PC-9 (cell line): ENCODE data around the gene TAF4. TPM values are rescaled to one million over a fixed set of nuclear protein-coding genes. Genes with fewer than 3 reads are reported as not detected.
"Not testable (repeated sequence)": the region's sequence is repeated elsewhere in the genome, so short reads cannot be mapped to it uniquely, and the experiment has no call there.

Experiments used
- BruUV-seq: library from RNA; stranded (reverse); fragments of 400-500 nt; replicated peaks from 2 replicates; lab custom pipeline; 2021; lab: Mats Ljungman, UMichigan
- CTCF ChIA-PET: fragments of 300-600 bp; sonication (Branson Sonifier 250); formaldehyde crosslinking; loops from one replicate; lab custom pipeline; 2022; ENCODE audit warnings: antibody characterized with exemption; lab: Charles Lee
- POLR2A ChIA-PET: fragments of 300-600 bp; sonication (Branson Sonifier 250); formaldehyde crosslinking; loops from one replicate; lab custom pipeline; 2022; ENCODE audit warnings: antibody characterized with exemption; ENCODE audit not compliant: unreplicated experiment; lab: Charles Lee
- DNase-seq, 2 experiments: peaks; one replicate each; pipeline versions ENCODE4 v3.0.0 to v3.0.0-alpha.2; 2015 to 2022; ENCODE audit warnings: mixed read lengths in 1 of 2
- H2AFZ ChIP-seq: fragments of 200-600 bp; sonication (generic); 2 replicates; pipeline ENCODE4 v1.8.1; 2017; ENCODE audit warnings: antibody characterized with exemption
- H3F3A ChIP-seq: fragments of 200-600 bp; sonication (generic); 2 replicates; pipeline ENCODE4 v1.8.1; 2017; ENCODE audit warnings: antibody characterized with exemption, mild to moderate bottlenecking, low read depth; ENCODE audit not compliant: insufficient read depth
- H3K27ac ChIP-seq: fragments of 200-600 bp; sonication (generic); 2 replicates; pipeline ENCODE4 v1.6.1; 2016; ENCODE audit warnings: mixed run types
- H3K27me3 ChIP-seq: fragments of 200-600 bp; sonication (generic); 2 replicates; pipeline ENCODE4 v1.6.1; 2016; ENCODE audit warnings: low read depth, mixed run types; ENCODE audit not compliant: insufficient read depth
- H3K36me3 ChIP-seq: fragments of 200-600 bp; sonication (generic); 2 replicates; pipeline ENCODE4 v1.6.1; 2016; ENCODE audit warnings: low read depth, mixed run types
- H3K4me1 ChIP-seq: fragments of 200-600 bp; sonication (generic); replicated peaks from 2 replicates; pipeline ENCODE4 v1.6.1; 2016; ENCODE audit warnings: mixed run types; ENCODE audit not compliant: insufficient read depth
- H3K4me2 ChIP-seq: fragments of 200-600 bp; sonication (generic); 2 replicates; pipeline ENCODE4 v1.6.1; 2017; ENCODE audit warnings: mixed run types
- H3K4me3 ChIP-seq: fragments of 200-600 bp; sonication (generic); 2 replicates; pipeline ENCODE4 v1.6.1; 2016; ENCODE audit warnings: mixed run types
- H3K79me2 ChIP-seq: fragments of 200-600 bp; sonication (generic); 2 replicates; pipeline ENCODE4 v1.6.1; 2017; ENCODE audit warnings: low read depth, mixed run types
- H3K9me2 ChIP-seq: fragments of 200-600 bp; sonication (generic); 2 replicates; pipeline ENCODE4 v1.8.1; 2017; ENCODE audit warnings: mild to moderate bottlenecking; ENCODE audit not compliant: insufficient read depth
- H3K9me3 ChIP-seq: fragments of 200-600 bp; sonication (generic); 2 replicates; pipeline ENCODE4 v1.8.1; 2016; ENCODE audit warnings: low read depth; ENCODE audit not compliant: insufficient read depth
- H4K20me1 ChIP-seq: fragments of 200-600 bp; sonication (generic); 2 replicates; pipeline ENCODE4 v1.8.1; 2017; ENCODE audit not compliant: insufficient read depth
- CTCF ChIP-seq: fragments of 200-600 bp; sonication (generic); conservative IDR thresholded peaks from 2 replicates; pipeline ENCODE4 v1.6.1; 2017; ENCODE audit warnings: mixed run types, antibody characterized with exemption, mild to moderate bottlenecking, moderate library complexity
- EZH2 ChIP-seq: fragments of 200-600 bp; sonication (generic); IDR thresholded peaks from 2 replicates; pipeline ENCODE4 v1.8.0; 2017; ENCODE audit warnings: antibody characterized with exemption, low read depth
- intact Hi-C: fragments of 100-400 bp; cut with micrococcal nuclease; formaldehyde crosslinking; loops from one replicate; pipeline ENCODE4 v1.10.0; 2022; ENCODE audit not compliant: unreplicated experiment
- total RNA-seq: library from RNA; stranded (reverse); gene quantifications from 2 replicates; pipeline ENCODE4 v1.2.3, GENCODE V29; 2021

The TAF4 gene
- total RNA-seq, 1 experiment from 2014 or later = 32.5 TPM

DNA sequence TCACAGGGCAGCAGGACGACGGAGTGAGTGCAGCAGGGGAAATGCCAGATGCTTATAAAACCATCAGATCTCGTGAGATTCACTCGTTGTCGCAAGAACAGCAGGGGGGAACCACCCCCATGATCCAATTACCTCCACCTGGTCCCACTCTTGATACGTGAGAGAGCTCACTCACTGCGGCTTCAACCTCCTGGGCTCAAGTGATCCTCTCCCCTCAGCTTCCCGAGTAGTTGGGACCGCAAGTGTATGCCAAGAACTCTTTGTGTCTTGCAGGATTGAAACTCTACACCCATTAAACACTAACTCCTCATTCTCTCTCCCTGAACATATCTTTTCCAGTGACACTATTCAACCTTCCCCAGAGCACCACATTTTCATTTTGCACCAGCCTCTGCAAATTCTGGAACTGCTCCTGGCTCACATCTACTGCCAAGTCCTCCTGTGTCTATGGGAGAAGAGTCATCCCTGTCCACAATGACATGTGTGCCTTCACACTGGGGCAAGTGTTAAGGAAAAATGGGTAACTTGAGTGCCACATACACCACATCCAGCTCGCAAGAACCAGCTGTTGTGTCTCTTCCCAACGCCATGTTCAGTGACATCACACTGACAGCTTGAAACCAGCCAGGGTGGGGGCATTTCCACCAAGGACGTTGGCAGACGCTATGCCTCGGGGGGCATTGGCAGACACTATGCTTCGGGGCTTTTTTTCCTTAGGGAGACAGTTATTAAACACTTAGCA lies 14.7 kb upstream of the TAF4 start:
- intact Hi-C loops = no loop called here
- H2AFZ ChIP-seq = no peak overlapping the region
- no peaks in the 10 kb centered on the region for H3K36me3 ChIP-seq
- no peak for DNase-seq
- no peaks in the 10 kb centered on the region for H3K9me2 ChIP-seq
- no peak overlapping the region for H3K4me3 ChIP-seq
- H3K4me1 ChIP-seq = no peaks in the 10 kb centered on the region
- TF ChIP-seq EZH2 (no peak), CTCF (no peak)
- H3K9me3 ChIP-seq = peaks cover 30% of the 10 kb centered on the region
- POLR2A ChIA-PET = no interaction called here
- H3K4me2 ChIP-seq = no peak overlapping the region
- CTCF ChIA-PET = no interaction called here
- H3F3A ChIP-seq = peaks cover 3% of the 10 kb centered on the region; the same call in 1 of the 2 replicates
- H4K20me1 ChIP-seq = no peaks in the 10 kb centered on the region
- H3K79me2 ChIP-seq = no peaks in the 10 kb centered on the region
- H3K27me3 ChIP-seq = peaks cover 66% of the 10 kb centered on the region
- H3K27ac ChIP-seq = no peak overlapping the region
- BruUV-seq = no TSS peak

DNA sequence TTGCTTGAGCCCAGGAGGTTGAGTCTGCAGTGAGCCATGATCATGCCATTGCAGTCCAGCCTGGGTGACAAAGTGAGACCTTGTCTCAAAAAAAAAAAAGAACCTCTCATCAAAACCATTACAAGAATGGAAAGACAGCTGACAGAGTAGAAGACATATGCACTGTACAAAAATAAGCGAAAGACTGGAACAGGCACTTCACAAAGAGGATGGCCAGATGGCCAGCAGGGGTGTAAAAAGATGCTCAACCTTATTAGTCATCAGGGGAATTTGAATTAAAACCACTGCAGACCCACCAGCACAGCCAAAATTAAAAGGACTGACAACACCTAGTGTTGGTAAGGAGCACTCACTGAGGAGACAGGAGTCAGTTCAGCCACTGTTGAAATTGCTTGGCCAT lies 13.5 kb upstream of the TAF4 start:
- H3K27ac ChIP-seq = no peak overlapping the region
- no peak overlapping the region for H3K4me2 ChIP-seq
- peaks cover 3% of the 10 kb centered on the region; the same call in 1 of the 2 replicates for H3F3A ChIP-seq
- no peak overlapping the region for H2AFZ ChIP-seq
- intact Hi-C loops = no loop called here
- BruUV-seq = no TSS peak
- H3K4me1 ChIP-seq = no peaks in the 10 kb centered on the region
- ChIA-PET CTCF (no interaction called here), POLR2A (no interaction called here)
- no peaks in the 10 kb centered on the region for H3K79me2 ChIP-seq
- TF ChIP-seq EZH2 = no peak
- no peak for TF ChIP-seq CTCF
- no peaks in the 10 kb centered on the region for H4K20me1 ChIP-seq
- DNase-seq = no peak
- peaks cover 35% of the 10 kb centered on the region for H3K9me3 ChIP-seq
- H3K36me3 ChIP-seq = no peaks in the 10 kb centered on the region
- H3K4me3 ChIP-seq = no peak overlapping the region
- H3K9me2 ChIP-seq = no peaks in the 10 kb centered on the region
- peaks cover 61% of the 10 kb centered on the region for H3K27me3 ChIP-seq

DNA sequence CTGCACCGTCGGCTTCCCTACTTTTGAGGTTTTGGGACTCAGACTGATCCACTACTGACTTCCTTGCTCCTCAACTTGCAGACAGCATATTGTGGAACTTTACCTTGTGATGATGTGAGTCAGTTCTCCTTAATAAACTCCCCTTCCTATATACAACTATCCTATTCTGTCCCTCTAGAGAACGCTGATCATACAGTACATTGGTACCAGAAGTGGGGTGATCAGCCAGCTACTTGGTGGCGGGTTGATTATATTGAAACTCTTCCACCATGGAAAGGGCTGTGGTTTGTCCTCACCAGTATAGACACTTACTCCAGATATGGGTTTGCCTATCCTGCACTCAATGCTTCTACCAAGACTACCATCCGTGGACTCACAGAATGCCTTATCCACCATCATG lies 7.6 kb upstream of the TAF4 start:
- ChIA-PET CTCF (no interaction called here), POLR2A (no interaction called here)
- DNase-seq = no peak
- Histone ChIP-seq H4K20me1 (no peaks in the 10 kb centered on the region), H3K4me1 (no peaks in the 10 kb centered on the region), H3K9me2 (no peaks in the 10 kb centered on the region), H3K79me2 (no peaks in the 10 kb centered on the region), H3K27me3 (peaks cover 35% of the 10 kb centered on the region), H3K9me3 (peaks cover 46% of the 10 kb centered on the region), H3K4me3 (no peak overlapping the region), H3K27ac (no peak overlapping the region), H3K4me2 (no peak overlapping the region), H2AFZ (no peak overlapping the region), H3K36me3 (no peaks in the 10 kb centered on the region), H3F3A (peaks cover 3% of the 10 kb centered on the region; the same call in 1 of the 2 replicates)
- intact Hi-C loops = no loop called here
- no TSS peak for BruUV-seq
- TF ChIP-seq EZH2 (no peak), CTCF (no peak)

GRCh38 chr20:62071669-62072430 lies 6.2 kb upstream of the TAF4 start:
- BruUV-seq, H3K4me3 ChIP-seq, H3K4me2 ChIP-seq, H3F3A ChIP-seq, H3K27ac ChIP-seq, intact Hi-C loops, H3K79me2 ChIP-seq, DNase-seq, H3K36me3 ChIP-seq, H2AFZ ChIP-seq, H4K20me1 ChIP-seq, H3K4me1 ChIP-seq, CTCF ChIA-PET, H3K9me2 ChIP-seq: not testable (repeated sequence)
- H3K27me3 ChIP-seq = peaks cover 30% of the 10 kb centered on the region
- H3K9me3 ChIP-seq = peaks cover 34% of the 10 kb centered on the region
- POLR2A ChIA-PET = interaction anchor here (0.6 kb wide), 1 partner anchor 43 kb away, joined by 3 read pairs; no protein-coding TSS in a partner anchor
